GM12875 (cell line): ENCODE measurements around the gene NR5A1.

ENCODE experiments used
- H3K4me3 ChIP-seq: one replicate; pipeline ENCODE4 v1.5.1; 2011; ENCODE audit warnings: low read depth, low read length, control low read depth
- CTCF ChIP-seq: IDR thresholded peaks from 2 replicates; pipeline ENCODE4 v1.5.1; 2011; ENCODE audit warnings: low read depth, mild to moderate bottlenecking, control low read depth, inconsistent platforms, low read length, moderate library complexity, borderline replicate concordance; ENCODE audit not compliant: insufficient read depth

Gene NR5A1

GRCh38 chr9:124495126-124496074, 11.8 kb downstream of the NR5A1 start:
- H3K4me3 ChIP-seq = no peak overlapping the region
- no peak for TF ChIP-seq CTCF

- no peak for TF ChIP-seq CTCF
Observed at GRCh38 chr9:124493794-124494479, 13.3 kb downstream of the NR5A1 start.

GRCh38 chr9:124493218-124493617, 14.0 kb downstream of the NR5A1 start:
- H3K4me3 ChIP-seq = no peak overlapping the region
- no peak for TF ChIP-seq CTCF

More at GRCh38 chr9:124493794-124494479, 13.3 kb downstream of the NR5A1 start:
- H3K4me3 ChIP-seq = no peak overlapping the region

DNA sequence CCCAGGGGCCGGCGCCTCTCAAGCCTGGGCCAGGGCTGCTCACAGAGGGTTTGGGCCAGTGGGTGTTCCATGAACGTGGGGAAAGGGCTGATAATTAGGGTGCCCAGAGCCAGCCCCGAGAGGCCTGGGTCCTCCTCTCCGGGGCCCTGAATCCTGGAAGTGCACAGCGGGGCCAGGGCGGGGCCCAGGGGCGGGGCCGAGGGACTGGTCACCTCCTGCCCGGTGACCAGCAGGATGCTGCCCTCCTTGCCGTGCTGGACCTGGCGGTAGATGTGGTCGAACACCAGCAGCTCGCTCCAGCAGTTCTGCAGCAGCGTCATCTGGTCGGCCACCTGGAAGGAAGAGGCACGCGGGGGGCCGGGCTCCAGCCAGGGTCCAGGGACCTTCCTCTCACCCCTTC, 14.4 kb downstream of the NR5A1 start:
- TF ChIP-seq CTCF = no peak
- no peak overlapping the region for H3K4me3 ChIP-seq

- TF ChIP-seq CTCF = no peak
- H3K4me3 ChIP-seq = no peak overlapping the region
Observed at GRCh38 chr9:124491049-124491975, 15.9 kb downstream of the NR5A1 start.

- H3K4me3 ChIP-seq = no peak overlapping the region
- no peak for TF ChIP-seq CTCF
Observed at GRCh38 chr9:124490004-124490403, 17.2 kb downstream of the NR5A1 start.
